Suprapubic skin (tissue), 4 donors: ENCODE data around the gene GLIS2. TPM values are rescaled to one million over a fixed set of nuclear protein-coding genes. Genes with fewer than 3 reads are reported as not detected.

ENCODE experiments used
- DNase-seq, 2 donors: peaks; one replicate each; pipeline ENCODE4 v3.0.0-alpha.2; 2019; ENCODE audit warnings: low spot score in 2 of 2
- H3K27ac ChIP-seq: fragments of 200-600 bp; sonication (generic); one replicate; pipeline ENCODE4 v1.5.1; 2019
- H3K27me3 ChIP-seq: fragments of 200-600 bp; sonication (generic); one replicate; pipeline ENCODE4 v1.5.1; 2019
- H3K36me3 ChIP-seq: fragments of 200-600 bp; sonication (generic); one replicate; pipeline ENCODE4 v1.5.1; 2019
- H3K4me1 ChIP-seq: fragments of 200-600 bp; sonication (generic); one replicate; pipeline ENCODE4 v1.5.1; 2019
- H3K4me3 ChIP-seq: fragments of 200-600 bp; sonication (generic); one replicate; pipeline ENCODE4 v1.5.1; 2019; ENCODE audit warnings: mild to moderate bottlenecking
- H3K9me3 ChIP-seq: fragments of 200-600 bp; sonication (generic); one replicate; pipeline ENCODE4 v1.5.1; 2019
- EP300 ChIP-seq: sonication (generic); formaldehyde crosslinking; IDR thresholded peaks from one replicate; pipeline ENCODE4 v1.6.1; 2017; ENCODE audit warnings: antibody characterized with exemption
- POLR2A ChIP-seq, 2 donors: fragments of 450-650 bp; IDR thresholded peaks; one replicate each; pipeline ENCODE4 v1.6.1; 2017; ENCODE audit warnings: antibody characterized with exemption in 2 of 2, mild to moderate bottlenecking in 2 of 2, moderate library complexity in 2 of 2
- POLR2AphosphoS5 ChIP-seq, 3 donors: sonication (generic); formaldehyde crosslinking; IDR thresholded peaks; one replicate each; pipeline ENCODE4 v1.6.1; 2017; ENCODE audit warnings: antibody characterized with exemption in 3 of 3
- WGBS: methylation state at CpG from one replicate; pipeline ENCODE4 v1.1.5; 2018; 5-methylcytosine and 5-hydroxymethylcytosine counted together
- total RNA-seq, 4 donors: library from RNA; depleted of rRNA; stranded (reverse); fragments of >200 nt; gene quantifications; one replicate each; pipeline ENCODE4 v1.1.0, GENCODE V29; 2016
- TF ChIP-seq, protein P1 (sequence below), 2 donors: fragments of 200-600 bp in 1 of 2; fragments of 450-650 bp in 1 of 2; sonication (generic) in 1 of 2; IDR thresholded peaks; one replicate each; pipeline ENCODE4 v1.5.1; 2016 to 2019; ENCODE audit warnings: antibody characterized with exemption in 2 of 2, mild to moderate bottlenecking in 1 of 2, moderate library complexity in 1 of 2

Gene GLIS2
- total RNA-seq, 4 donors from 2014 or later, result 1.1 to 3.1 (median 2.3) TPM

- DNase-seq, result no peak
- 13% methylated on average over 6 of the region's 12 CpGs for WGBS
- TF ChIP-seq POLR2A (IDR thresholded peaks at IDR 0.05) (no peak), POLR2AphosphoS5 (IDR thresholded peaks at IDR 0.05) (no peak), EP300 (no peak)
- TF ChIP-seq, protein P1, sequence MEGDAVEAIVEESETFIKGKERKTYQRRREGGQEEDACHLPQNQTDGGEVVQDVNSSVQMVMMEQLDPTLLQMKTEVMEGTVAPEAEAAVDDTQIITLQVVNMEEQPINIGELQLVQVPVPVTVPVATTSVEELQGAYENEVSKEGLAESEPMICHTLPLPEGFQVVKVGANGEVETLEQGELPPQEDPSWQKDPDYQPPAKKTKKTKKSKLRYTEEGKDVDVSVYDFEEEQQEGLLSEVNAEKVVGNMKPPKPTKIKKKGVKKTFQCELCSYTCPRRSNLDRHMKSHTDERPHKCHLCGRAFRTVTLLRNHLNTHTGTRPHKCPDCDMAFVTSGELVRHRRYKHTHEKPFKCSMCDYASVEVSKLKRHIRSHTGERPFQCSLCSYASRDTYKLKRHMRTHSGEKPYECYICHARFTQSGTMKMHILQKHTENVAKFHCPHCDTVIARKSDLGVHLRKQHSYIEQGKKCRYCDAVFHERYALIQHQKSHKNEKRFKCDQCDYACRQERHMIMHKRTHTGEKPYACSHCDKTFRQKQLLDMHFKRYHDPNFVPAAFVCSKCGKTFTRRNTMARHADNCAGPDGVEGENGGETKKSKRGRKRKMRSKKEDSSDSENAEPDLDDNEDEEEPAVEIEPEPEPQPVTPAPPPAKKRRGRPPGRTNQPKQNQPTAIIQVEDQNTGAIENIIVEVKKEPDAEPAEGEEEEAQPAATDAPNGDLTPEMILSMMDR (IDR thresholded peaks at IDR 0.05), result no peak
- no peaks in the 10 kb centered on the region for H3K27me3 ChIP-seq
- H3K4me3 ChIP-seq, result no peak overlapping the region
- H3K27ac ChIP-seq, result peak overlapping the region; percentile 76
- no peaks in the 10 kb centered on the region for H3K36me3 ChIP-seq
- H3K9me3 ChIP-seq, result no peaks in the 10 kb centered on the region
- H3K4me1 ChIP-seq, result peaks cover 79% of the 10 kb centered on the region
Measured at GRCh38 chr16:4323845-4324488, 8.1 kb downstream of the GLIS2 start.

DNA sequence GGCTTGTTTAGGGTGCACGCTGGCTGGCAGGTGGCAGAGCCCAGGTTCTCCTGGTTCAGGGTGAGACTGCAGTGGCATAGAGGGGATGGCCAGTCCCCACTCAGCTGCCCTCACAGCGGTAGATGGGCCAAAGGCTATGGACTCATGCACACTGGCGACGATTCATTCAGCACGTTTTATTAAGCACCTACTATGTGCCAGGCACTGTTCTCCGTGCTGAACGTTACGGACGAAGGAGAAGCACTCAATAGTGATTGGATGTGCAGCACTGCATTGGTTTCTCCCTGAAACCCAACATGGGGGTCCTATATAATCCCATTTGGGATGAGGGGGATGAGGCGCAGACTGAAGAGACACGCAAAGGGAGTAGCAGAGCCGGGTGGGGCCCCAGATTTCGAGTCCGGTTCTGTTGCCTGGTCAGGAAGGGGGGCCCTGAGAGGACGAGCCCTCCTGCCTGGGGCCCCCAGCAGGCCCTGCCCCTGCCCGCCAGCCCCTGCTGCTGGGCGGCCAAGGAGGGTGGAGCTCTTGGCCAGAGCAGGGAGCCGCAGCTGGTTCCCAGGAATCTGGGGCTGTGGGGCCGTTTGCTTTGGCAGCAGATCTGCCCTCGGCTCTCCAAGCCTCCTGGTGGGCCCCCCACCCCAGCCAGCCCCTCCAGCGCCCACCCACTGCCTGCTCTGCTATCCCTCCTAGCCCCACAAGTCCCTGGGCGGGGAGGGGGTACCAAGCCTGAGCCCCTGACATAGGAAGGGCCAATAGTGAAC is 8.8 kb downstream of the GLIS2 start:
- peak in 1 of 2 donors; percentile 64 for DNase-seq
- H3K4me1 ChIP-seq, result peaks cover 79% of the 10 kb centered on the region
- H3K4me3 ChIP-seq, result no peak overlapping the region
- no peaks in the 10 kb centered on the region for H3K9me3 ChIP-seq
- no peak for TF ChIP-seq EP300
- TF ChIP-seq, protein P1 (IDR thresholded peaks at IDR 0.05), result no peak
- no peak for TF ChIP-seq POLR2A (IDR thresholded peaks at IDR 0.05)
- TF ChIP-seq POLR2AphosphoS5 (IDR thresholded peaks at IDR 0.05), result no peak
- peak overlapping the region; percentile 76 for H3K27ac ChIP-seq
- H3K36me3 ChIP-seq, result no peaks in the 10 kb centered on the region
- WGBS, result 73% methylated on average over 17 of the region's 22 CpGs
- no peaks in the 10 kb centered on the region for H3K27me3 ChIP-seq

DNA sequence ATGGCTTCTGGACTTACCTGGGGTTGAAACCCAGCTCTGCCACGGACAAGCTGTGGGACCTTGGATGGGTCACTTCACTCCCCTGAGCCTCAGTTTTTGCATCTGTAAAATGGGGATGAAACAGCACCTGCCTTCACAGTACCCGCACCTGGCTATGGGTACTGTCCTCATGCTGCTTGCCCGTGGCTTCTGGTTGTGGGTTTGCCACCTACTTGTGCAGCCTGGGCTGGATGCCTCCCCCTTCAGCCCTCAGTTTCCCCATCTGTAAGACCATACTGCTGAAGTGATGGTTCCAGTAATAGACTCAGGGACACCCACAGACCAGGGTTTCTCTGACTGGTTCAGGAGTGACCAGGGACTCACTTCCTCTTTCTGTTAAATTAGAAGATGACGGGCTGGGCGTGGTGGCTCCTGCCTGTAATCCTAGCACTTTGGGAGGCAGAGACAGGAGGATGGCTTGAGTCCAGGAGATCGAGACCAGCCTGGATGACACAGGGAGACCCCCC is 9.4 kb downstream of the GLIS2 start:
- Histone ChIP-seq H3K27me3 (no peaks in the 10 kb centered on the region), H3K4me1 (peaks cover 73% of the 10 kb centered on the region), H3K4me3 (no peak overlapping the region), H3K36me3 (no peaks in the 10 kb centered on the region), H3K27ac (peak overlapping the region; percentile 76), H3K9me3 (no peaks in the 10 kb centered on the region)
- no peak for DNase-seq
- WGBS, result 71% methylated on average over 6 of the region's 6 CpGs
- TF ChIP-seq POLR2A (IDR thresholded peaks at IDR 0.05), result no peak
- TF ChIP-seq POLR2AphosphoS5 (IDR thresholded peaks at IDR 0.05), result no peak
- TF ChIP-seq, protein P1 (IDR thresholded peaks at IDR 0.05), result no peak
- no peak for TF ChIP-seq EP300

GRCh38 chr16:4327386-4328045 is 11.6 kb downstream of the GLIS2 start:
- peak in 1 of 2 donors; percentile 64 for DNase-seq
- no peaks in the 10 kb centered on the region for H3K27me3 ChIP-seq
- no peak for TF ChIP-seq POLR2A (IDR thresholded peaks at IDR 0.05)
- no peak for TF ChIP-seq EP300
- TF ChIP-seq, protein P1 (IDR thresholded peaks at IDR 0.05), result no peak
- TF ChIP-seq POLR2AphosphoS5 (IDR thresholded peaks at IDR 0.05), result no peak
- H3K27ac ChIP-seq, result peak overlapping the region; percentile 67
- no peaks in the 10 kb centered on the region for H3K9me3 ChIP-seq
- WGBS, result no CpG with 5 or more reads among the region's 57 CpGs
- H3K4me3 ChIP-seq, result peak overlapping the region; percentile 55
- H3K36me3 ChIP-seq, result no peaks in the 10 kb centered on the region
- H3K4me1 ChIP-seq, result peaks cover 60% of the 10 kb centered on the region
